CD4-positive, alpha-beta memory T cell (primary cell): ENCODE measurements around the gene EXTL2. TPM values are rescaled to one million over a fixed set of nuclear protein-coding genes. Genes with fewer than 3 reads are reported as not detected.
A peak's percentile ranks its signal among the peaks of the same experiment; 100 is the strongest.

Experiments
- CTCF ChIA-PET: fragments of 350-600 bp; sonication (Branson Sonifier 250); formaldehyde crosslinking; loops from one replicate; lab custom pipeline; 2021; ENCODE audit warnings: inconsistent platforms; ENCODE audit not compliant: partially characterized antibody; lab: Charles Lee
- POLR2A ChIA-PET: fragments of 350-600 bp; sonication (Branson Sonifier 250); formaldehyde crosslinking; loops from one replicate; lab custom pipeline; 2021; ENCODE audit not compliant: partially characterized antibody; lab: Charles Lee
- DNase-seq, 5 donors: peaks; one replicate each; pipeline versions ENCODE4 v3.0.0 to v3.0.0-alpha.2; 2020 to 2022; ENCODE audit warnings: mixed read lengths in 1 of 5
- H3K27ac ChIP-seq: one replicate; pipeline ENCODE4 v1.7.0; 2013; ENCODE audit warnings: low read depth, low read length
- H3K27me3 ChIP-seq: 2 replicates; pipeline ENCODE4 v1.7.0; 2013; ENCODE audit warnings: mild to moderate bottlenecking, low read length, moderate library complexity; ENCODE audit not compliant: insufficient read depth
- H3K36me3 ChIP-seq: 2 replicates; pipeline ENCODE4 v1.7.0; 2013; ENCODE audit warnings: mild to moderate bottlenecking, low read length, moderate library complexity; ENCODE audit not compliant: insufficient read depth
- H3K4me1 ChIP-seq: 2 replicates; pipeline ENCODE4 v1.7.0; 2013; ENCODE audit warnings: mild to moderate bottlenecking, low read length, moderate library complexity; ENCODE audit not compliant: insufficient read depth
- H3K4me3 ChIP-seq, 2 donors: one replicate each; pipeline ENCODE4 v1.7.0; 2013; ENCODE audit warnings: low read length in 2 of 2, mild to moderate bottlenecking in 1 of 2
- H3K9me3 ChIP-seq, 2 donors: one replicate each; pipeline ENCODE4 v1.7.0; 2013; ENCODE audit warnings: low read length in 2 of 2, control low read depth in 1 of 2; ENCODE audit not compliant: control insufficient read depth in 1 of 2
- H3K27ac Mint-ChIP-seq, 7 donors: one replicate each; pipeline ENCODE4 v1.8.0; 2020 to 2021; ENCODE audit warnings: mixed read lengths in 7 of 7, mild to moderate bottlenecking in 6 of 7, inconsistent platforms in 3 of 7, moderate library complexity in 3 of 7
- H3K27me3 Mint-ChIP-seq, 2 donors: one replicate each; pipeline ENCODE4 v1.8.0; 2020 to 2021; ENCODE audit warnings: mixed read lengths in 2 of 2
- H3K36me3 Mint-ChIP-seq, 2 donors: one replicate each; pipeline ENCODE4 v1.8.0; 2020 to 2021; ENCODE audit warnings: mixed read lengths in 2 of 2, inconsistent platforms in 1 of 2, mild to moderate bottlenecking in 1 of 2
- H3K4me1 Mint-ChIP-seq, 4 donors: one replicate each; pipeline ENCODE4 v1.8.0; 2020 to 2021; ENCODE audit warnings: mixed read lengths in 4 of 4, mild to moderate bottlenecking in 1 of 4
- H3K4me3 Mint-ChIP-seq, 8 donors: one replicate each; pipeline ENCODE4 v1.8.0; 2020 to 2021; ENCODE audit warnings: mixed read lengths in 8 of 8, mild to moderate bottlenecking in 7 of 8, moderate library complexity in 6 of 8, inconsistent platforms in 3 of 8
- H3K9me3 Mint-ChIP-seq, 8 donors: one replicate each; pipeline ENCODE4 v1.8.0; 2020 to 2021; ENCODE audit warnings: mixed read lengths in 8 of 8, mild to moderate bottlenecking in 5 of 8, inconsistent platforms in 3 of 8, moderate library complexity in 1 of 8
- intact Hi-C: fragments of 100-400 bp; cut with micrococcal nuclease; formaldehyde crosslinking; loops from one replicate; pipeline ENCODE4 v1.15.1; 2023
- polyA plus RNA-seq, 2 donors: library from polyadenylated mRNA; unstranded; fragments of 300-500 nt; fragmentation: Illumina TruSeq; gene quantifications; one replicate each; pipeline ENCODE4 v1.2.3, GENCODE V29; 2021
- total RNA-seq, 2 experiments: library from RNA; stranded (reverse); gene quantifications; one replicate each; pipeline ENCODE4 v1.2.3, GENCODE V29; 2021

EXTL2 gene
- total and polyA plus RNA-seq, 4 experiments from 2014 or later = 1.5 to 4.2 (median 2.5) TPM

- no peaks in the 10 kb centered on the region for H3K27me3 ChIP-seq
- intact Hi-C loops = loop anchor here (2.0 to 10.0 kb wide), 3 partner anchors 335 to 593 kb away; partner anchors contain the start of gene GPR88
- no peaks in the 10 kb centered on the region for H3K36me3 ChIP-seq
- no peaks in the 10 kb centered on the region for H3K4me1 ChIP-seq
- no peak overlapping the region for H3K4me3 Mint-ChIP-seq
- H3K4me3 ChIP-seq = no peak overlapping the region
- no peaks in the 10 kb centered on the region for H3K27me3 Mint-ChIP-seq
- DNase-seq = no peak
- no peaks in the 10 kb centered on the region for H3K36me3 Mint-ChIP-seq
- H3K9me3 ChIP-seq = no peaks in the 10 kb centered on the region
- no peak overlapping the region for H3K27ac Mint-ChIP-seq
- H3K4me1 Mint-ChIP-seq = peaks cover 0 to 1% (median 0%) of the 10 kb centered on the region in 4 donors
- no peak overlapping the region for H3K27ac ChIP-seq
- CTCF ChIA-PET = interaction anchor here (1.0 to 3.5 kb wide), 5 partner anchors 11 to 1062 kb away, joined by 3 to 24 read pairs (median 14); no protein-coding TSS in a partner anchor
- POLR2A ChIA-PET = no interaction called here
- H3K9me3 Mint-ChIP-seq = no peaks in the 10 kb centered on the region
Observed at GRCh38 chr1:100869996-100870395, 24.6 kb downstream of the EXTL2 start.

- POLR2A ChIA-PET = interaction anchor here (0.6 kb wide), 1 partner anchor 375 kb away, joined by 4 read pairs; no protein-coding TSS in a partner anchor
- no peak overlapping the region for H3K27ac Mint-ChIP-seq
- DNase-seq = peak in 4 of 5 donors; percentile 41 to 51 (median 45)
- H3K27me3 ChIP-seq = no peaks in the 10 kb centered on the region
- H3K27ac ChIP-seq = no peak overlapping the region
- no peaks in the 10 kb centered on the region for H3K36me3 ChIP-seq
- CTCF ChIA-PET = interaction anchor here (0.8 to 3.7 kb wide), 44 partner anchors 8 to 1687 kb away, joined by 3 to 33 read pairs (median 4); partner anchors contain the start of genes AGL and EXTL2
- peaks cover 0 to 1% (median 0%) of the 10 kb centered on the region in 4 donors for H3K4me1 Mint-ChIP-seq
- no peaks in the 10 kb centered on the region for H3K9me3 Mint-ChIP-seq
- H3K9me3 ChIP-seq = no peaks in the 10 kb centered on the region
- peaks cover 0 to 2% of the 10 kb centered on the region in 2 donors for H3K27me3 Mint-ChIP-seq
- no peaks in the 10 kb centered on the region for H3K36me3 Mint-ChIP-seq
- no peaks in the 10 kb centered on the region for H3K4me1 ChIP-seq
- H3K4me3 ChIP-seq = no peak overlapping the region
- no peak overlapping the region for H3K4me3 Mint-ChIP-seq
- intact Hi-C loops = loop anchor here (1.0 to 10.0 kb wide), 4 partner anchors 334 to 1060 kb away; partner anchors contain the start of gene GPR88
Observed at GRCh38 chr1:100868364-100868995, 26.2 kb downstream of the EXTL2 start.

GRCh38 chr1:100866901-100867206 is 27.8 kb downstream of the EXTL2 start:
- Mint-ChIP-seq H3K36me3 (no peaks in the 10 kb centered on the region), H3K4me1 (peaks cover 0 to 1% (median 0%) of the 10 kb centered on the region in 4 donors), H3K27ac (no peak overlapping the region), H3K4me3 (no peak overlapping the region), H3K27me3 (peaks cover 0 to 2% of the 10 kb centered on the region in 2 donors), H3K9me3 (no peaks in the 10 kb centered on the region)
- Histone ChIP-seq H3K9me3 (no peaks in the 10 kb centered on the region), H3K27me3 (no peaks in the 10 kb centered on the region), H3K27ac (no peak overlapping the region), H3K36me3 (no peaks in the 10 kb centered on the region), H3K4me1 (no peaks in the 10 kb centered on the region), H3K4me3 (no peak overlapping the region)
- intact Hi-C loops = loop anchor here (1.0 to 10.0 kb wide), 3 partner anchors 332 to 590 kb away; partner anchors contain the start of gene GPR88
- DNase-seq = no peak
- POLR2A ChIA-PET = no interaction called here
- CTCF ChIA-PET = interaction anchor here (0.7 to 3.7 kb wide), 3 partner anchors 428 to 1060 kb away, joined by 3 to 33 read pairs (median 3); no protein-coding TSS in a partner anchor

- Histone ChIP-seq H3K9me3 (no peaks in the 10 kb centered on the region), H3K4me1 (no peaks in the 10 kb centered on the region), H3K36me3 (no peaks in the 10 kb centered on the region), H3K27ac (no peak overlapping the region), H3K4me3 (no peak overlapping the region), H3K27me3 (no peaks in the 10 kb centered on the region)
- Mint-ChIP-seq H3K4me3 (no peak overlapping the region), H3K9me3 (no peaks in the 10 kb centered on the region), H3K27ac (no peak overlapping the region), H3K4me1 (peaks cover 0 to 1% (median 0%) of the 10 kb centered on the region in 4 donors), H3K27me3 (peaks cover 0 to 2% of the 10 kb centered on the region in 2 donors), H3K36me3 (no peaks in the 10 kb centered on the region)
- DNase-seq = peak in 4 of 5 donors; percentile 16 to 26 (median 22)
- CTCF ChIA-PET = interaction anchor here (0.7 to 3.7 kb wide), 3 partner anchors 429 to 1059 kb away, joined by 3 to 33 read pairs (median 3); no protein-coding TSS in a partner anchor
- POLR2A ChIA-PET = no interaction called here
- intact Hi-C loops = loop anchor here (1.0 to 10.0 kb wide), 3 partner anchors 331 to 589 kb away; partner anchors contain the start of gene GPR88
Observed at GRCh38 chr1:100866041-100866900, 28.4 kb downstream of the EXTL2 start.

GRCh38 chr1:100862591-100862990 is 32.1 kb downstream of the EXTL2 start:
- Mint-ChIP-seq H3K9me3 (no peaks in the 10 kb centered on the region), H3K4me1 (no peaks in the 10 kb centered on the region), H3K36me3 (no peaks in the 10 kb centered on the region), H3K27me3 (peaks cover 0 to 2% of the 10 kb centered on the region in 2 donors), H3K27ac (no peak overlapping the region), H3K4me3 (no peak overlapping the region)
- no peak for DNase-seq
- ChIA-PET CTCF (interaction anchor here (0.8 to 1.6 kb wide), 3 partner anchors 16 to 495 kb away, joined by 3 to 4 read pairs (median 3); no protein-coding TSS in a partner anchor), POLR2A (no interaction called here)
- H3K4me3 ChIP-seq = no peak overlapping the region
- H3K27ac ChIP-seq = no peak overlapping the region
- H3K4me1 ChIP-seq = no peaks in the 10 kb centered on the region
- no peaks in the 10 kb centered on the region for H3K27me3 ChIP-seq
- no peaks in the 10 kb centered on the region for H3K9me3 ChIP-seq
- intact Hi-C loops = loop anchor here (10.0 kb wide), 1 partner anchor 328 kb away; the partner anchor contains the start of gene GPR88
- H3K36me3 ChIP-seq = no peaks in the 10 kb centered on the region

- Mint-ChIP-seq H3K9me3 (peaks cover 0 to 3% (median 0%) of the 10 kb centered on the region in 8 donors), H3K4me1 (no peaks in the 10 kb centered on the region), H3K27ac (no peak overlapping the region), H3K36me3 (no peaks in the 10 kb centered on the region), H3K4me3 (no peak overlapping the region), H3K27me3 (peaks cover 0 to 2% of the 10 kb centered on the region in 2 donors)
- no peak overlapping the region for H3K4me3 ChIP-seq
- no peaks in the 10 kb centered on the region for H3K4me1 ChIP-seq
- no peaks in the 10 kb centered on the region for H3K9me3 ChIP-seq
- no peaks in the 10 kb centered on the region for H3K36me3 ChIP-seq
- ChIA-PET POLR2A (no interaction called here), CTCF (no interaction called here)
- no peaks in the 10 kb centered on the region for H3K27me3 ChIP-seq
- no peak overlapping the region for H3K27ac ChIP-seq
- intact Hi-C loops = loop anchor here (10.0 kb wide), 1 partner anchor 327 kb away; the partner anchor contains the start of gene GPR88
- no peak for DNase-seq
Observed at GRCh38 chr1:100861379-100861778, 33.3 kb downstream of the EXTL2 start.
